ENCODE data around the gene MMP20. TPM values are rescaled to one million over a fixed set of nuclear protein-coding genes. Genes with fewer than 3 reads are reported as not detected.

MMP20 gene
- total and polyA plus RNA-seq, 2 experiments from 2014 or later: not detected

- no peak for TF ChIP-seq CTCF (conservative IDR thresholded peaks at IDR 0.05; ENCODE audit: low read depth in 2 of 2)
These were observed 15.8 kb upstream of the MMP20 start (continued) for GRCh38 chr11:102640946-102641345.

GRCh38 chr11:102639656-102640055, 14.5 kb upstream of the MMP20 start:
- ATAC-seq: no peak
- no peak for DNase-seq (ENCODE audit: low spot score)
- Mint-ChIP-seq H3K4me3 (no peak overlapping the region), H3K27ac (no peak overlapping the region), H3K9me3 (no peaks in the 10 kb centered on the region), H3K4me1 (peaks cover 3% of the 10 kb centered on the region; the same call in 2 of the 3 replicates), H3K36me3 (ENCODE audit: low read depth) (no peaks in the 10 kb centered on the region), H3K27me3 (ENCODE audit: insufficient read depth, low read depth, poor library complexity) (no peaks in the 10 kb centered on the region)
- no peaks in the 10 kb centered on the region for H3F3A ChIP-seq (replicated peaks; ENCODE audit: low read depth)
- no peaks in the 10 kb centered on the region for H3K4me1 ChIP-seq (ENCODE audit: insufficient read depth)
- H3K9me2 ChIP-seq (ENCODE audit: insufficient read depth): 0 out of 2 replicates have a peak, but pooled peaks cover 3% of the 10 kb centered on the region
- no peaks in the 10 kb centered on the region for H3K36me3 ChIP-seq (ENCODE audit: insufficient read depth)
- no peak overlapping the region for H2AFZ ChIP-seq
- H3K27ac ChIP-seq (ENCODE audit: low read depth): no peak overlapping the region
- no peak overlapping the region for H3K4me2 ChIP-seq
- no peaks in the 10 kb centered on the region for H3K27me3 ChIP-seq (ENCODE audit: insufficient read depth)
- no peaks in the 10 kb centered on the region for H3K79me2 ChIP-seq (replicated peaks; ENCODE audit: insufficient read depth)
- H4K20me1 ChIP-seq (replicated peaks; ENCODE audit: insufficient read depth): no peaks in the 10 kb centered on the region
- H3K4me3 ChIP-seq: no peak overlapping the region
- TF ChIP-seq CTCF (conservative IDR thresholded peaks at IDR 0.05; ENCODE audit: low read depth in 2 of 2): no peak
- no peak for TF ChIP-seq CREB1 (CRISPR knock-in tag; IDR thresholded peaks at IDR 0.05; ENCODE audit: low read depth)
- no peak for TF ChIP-seq POLR2AphosphoS5 (IDR thresholded peaks at IDR 0.05; ENCODE audit: low read depth)
- TF ChIP-seq ZNF331 (CRISPR knock-in tag; IDR thresholded peaks at IDR 0.05; ENCODE audit: low read depth): no peak
- TF ChIP-seq ZNF462 (CRISPR knock-in tag; IDR thresholded peaks at IDR 0.05): no peak
- no peak for TF ChIP-seq EZH2 (IDR thresholded peaks at IDR 0.05; ENCODE audit: low read depth, unreplicated experiment)
- TF ChIP-seq EZH2phosphoT487 (IDR thresholded peaks at IDR 0.05; ENCODE audit: unreplicated experiment): no peak
- TF ChIP-seq ZNF114 (CRISPR knock-in tag; IDR thresholded peaks at IDR 0.05): no peak
- TF ChIP-seq STAT1 (IDR thresholded peaks at IDR 0.05; ENCODE audit: unreplicated experiment): no peak
- TF ChIP-seq JUNB (IDR thresholded peaks at IDR 0.05; ENCODE audit: unreplicated experiment): no peak
- no peak for TF ChIP-seq REST (IDR thresholded peaks at IDR 0.05; ENCODE audit: unreplicated experiment)
